RWPE1 (cell line): Measurements from ENCODE around the gene TRAF7.

Source experiments
- CTCF ChIA-PET: fragments of 350-600 bp; sonication (Branson Sonifier 250); formaldehyde crosslinking; extraction: SDS; loops from one replicate; lab custom pipeline; 2021; lab: Yijun Ruan, JAX
- POLR2A ChIA-PET: fragments of 400-600 bp; formaldehyde crosslinking; extraction: SDS; loops from one replicate; lab custom pipeline; 2020; ENCODE audit warnings: antibody characterized with exemption; ENCODE audit not compliant: low non-redundant PET; lab: Yijun Ruan, JAX
- DNase-seq: peaks from one replicate; pipeline ENCODE4 v3.0.0; 2012; ENCODE audit warnings: low spot score
- H3K27ac ChIP-seq: fragments of 450-650 bp; 2 replicates; pipeline ENCODE4 v1.5.1; 2017
- CTCF ChIP-seq: fragments of 450-650 bp; conservative IDR thresholded peaks from 2 replicates; pipeline ENCODE4 v1.5.1; 2017; ENCODE audit warnings: low read depth, mild to moderate bottlenecking

TRAF7 gene

DNA sequence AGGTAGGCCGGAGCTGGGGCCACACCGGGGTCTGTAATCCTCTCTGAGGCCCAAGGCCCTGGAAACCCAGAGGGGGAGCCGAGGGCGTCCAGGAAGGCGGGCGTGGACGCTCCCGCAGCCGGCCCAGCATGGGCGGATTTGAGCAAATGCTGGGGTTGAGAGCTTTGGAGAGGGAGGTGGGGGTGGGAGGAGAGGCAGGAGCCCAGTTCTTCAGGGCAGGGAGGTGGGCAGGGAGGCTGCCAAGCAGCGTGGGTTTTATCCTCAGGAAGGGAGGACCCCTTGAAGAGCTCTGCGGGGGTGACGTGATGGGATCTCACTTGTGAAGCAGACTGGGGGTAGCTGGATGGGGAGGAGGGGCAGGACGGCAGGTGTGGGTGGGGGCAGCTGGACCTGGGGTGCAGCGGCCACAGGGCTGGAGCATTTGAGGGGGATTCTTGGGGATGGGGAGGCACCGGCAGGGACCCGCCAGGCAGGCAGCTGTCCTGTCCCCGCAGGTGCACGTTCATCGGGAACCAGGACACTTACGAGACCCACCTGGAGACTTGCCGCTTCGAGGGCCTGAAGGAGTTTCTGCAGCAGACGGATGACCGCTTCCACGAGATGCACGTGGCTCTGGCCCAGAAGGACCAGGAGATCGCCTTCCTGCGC is 17.2 kb downstream of the TRAF7 start:
- ChIA-PET POLR2A (interaction anchor here (0.6 kb wide), 1 partner anchor 234 kb away, joined by 3 read pairs; no protein-coding TSS in a partner anchor), CTCF (no interaction called here)
- H3K27ac ChIP-seq = peak overlapping the region; percentile 67
- TF ChIP-seq CTCF = no peak
- no peak for DNase-seq

DNA sequence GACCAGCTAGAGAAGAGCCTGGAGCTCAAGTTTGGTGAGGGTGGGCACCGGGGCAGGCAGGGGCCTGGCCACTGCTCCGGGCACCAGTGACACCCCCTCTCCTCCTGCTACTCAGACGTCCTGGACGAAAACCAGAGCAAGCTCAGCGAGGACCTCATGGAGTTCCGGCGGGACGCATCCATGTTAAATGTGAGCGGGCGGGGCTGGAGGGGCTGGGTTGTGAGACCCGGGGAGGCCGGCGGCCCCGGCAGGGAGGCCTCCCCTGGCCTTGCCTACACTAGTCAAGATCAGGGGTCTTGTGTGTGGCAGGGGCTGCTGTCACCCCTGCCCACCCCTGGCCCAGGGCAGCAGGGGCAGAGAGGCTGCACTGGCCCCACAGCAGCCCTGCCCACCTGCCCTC is 17.8 kb downstream of the TRAF7 start:
- CTCF ChIA-PET = no interaction called here
- no peak for TF ChIP-seq CTCF
- POLR2A ChIA-PET = no interaction called here

GRCh38 chr16:2173916-2174315 is 18.3 kb downstream of the TRAF7 start:
- POLR2A ChIA-PET = no interaction called here
- peak overlapping the region; percentile 67 for H3K27ac ChIP-seq
- DNase-seq = no peak
- CTCF ChIA-PET = interaction anchor here (0.6 kb wide), 1 partner anchor 21 kb away, joined by 5 read pairs; no protein-coding TSS in a partner anchor
- no peak for TF ChIP-seq CTCF

More for the DNA sequence above, 17.8 kb downstream of the TRAF7 start:
- H3K27ac ChIP-seq = peak overlapping the region; percentile 67
- no peak for DNase-seq

GRCh38 chr16:2174396-2175131 is 19.0 kb downstream of the TRAF7 start:
- ChIA-PET CTCF (interaction anchor here (0.6 kb wide), 2 partner anchors 10 to 20 kb away, joined by 3 to 5 read pairs; no protein-coding TSS in a partner anchor), POLR2A (interaction anchor here (0.6 kb wide), 2 partner anchors 13 to 19 kb away, joined by 3 read pairs; partner anchors contain the start of gene TRAF7)
- peak overlapping the region; percentile 67 for H3K27ac ChIP-seq
- no peak for DNase-seq
- no peak for TF ChIP-seq CTCF

GRCh38 chr16:2175454-2175853 is 19.9 kb downstream of the TRAF7 start:
- H3K27ac ChIP-seq = peak overlapping the region; percentile 67
- DNase-seq = no peak
- ChIA-PET CTCF (interaction anchor here (0.5 kb wide), 1 partner anchor 303 kb away, joined by 5 read pairs; no protein-coding TSS in a partner anchor), POLR2A (no interaction called here)
- no peak for TF ChIP-seq CTCF

DNA sequence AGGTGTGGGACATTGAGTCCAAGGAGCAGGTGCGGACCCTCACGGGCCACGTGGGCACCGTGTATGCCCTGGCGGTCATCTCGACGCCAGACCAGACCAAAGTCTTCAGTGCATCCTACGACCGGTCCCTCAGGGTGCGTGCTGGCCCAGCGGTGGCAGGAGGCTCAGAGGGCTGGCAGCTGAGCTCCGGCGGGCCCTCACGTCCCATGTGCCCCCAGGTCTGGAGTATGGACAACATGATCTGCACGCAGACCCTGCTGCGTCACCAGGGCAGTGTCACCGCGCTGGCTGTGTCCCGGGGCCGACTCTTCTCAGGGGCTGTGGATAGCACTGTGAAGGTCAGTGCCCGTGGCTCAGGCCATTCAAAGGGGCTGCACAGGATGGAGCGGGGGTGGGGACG is 20.5 kb downstream of the TRAF7 start:
- H3K27ac ChIP-seq = peak overlapping the region; percentile 67
- DNase-seq = no peak
- TF ChIP-seq CTCF = no peak
- POLR2A ChIA-PET = interaction anchor here (1.1 kb wide), 1 partner anchor 21 kb away, joined by 3 read pairs; no protein-coding TSS in a partner anchor
- CTCF ChIA-PET = interaction anchor here (0.5 to 1.4 kb wide), 4 partner anchors 13 to 303 kb away, joined by 3 to 5 read pairs (median 4); no protein-coding TSS in a partner anchor
